ENCODE results near the gene C2CD2L. TPM values are rescaled to one million over a fixed set of nuclear protein-coding genes. Genes with fewer than 3 reads are reported as not detected.

The C2CD2L gene
- total RNA-seq, 3 donors from 2014 or later (not counting 1 experiment from before 2014, with no cell fraction given) = 20.3 to 27.7 (median 25.6) TPM

DNA sequence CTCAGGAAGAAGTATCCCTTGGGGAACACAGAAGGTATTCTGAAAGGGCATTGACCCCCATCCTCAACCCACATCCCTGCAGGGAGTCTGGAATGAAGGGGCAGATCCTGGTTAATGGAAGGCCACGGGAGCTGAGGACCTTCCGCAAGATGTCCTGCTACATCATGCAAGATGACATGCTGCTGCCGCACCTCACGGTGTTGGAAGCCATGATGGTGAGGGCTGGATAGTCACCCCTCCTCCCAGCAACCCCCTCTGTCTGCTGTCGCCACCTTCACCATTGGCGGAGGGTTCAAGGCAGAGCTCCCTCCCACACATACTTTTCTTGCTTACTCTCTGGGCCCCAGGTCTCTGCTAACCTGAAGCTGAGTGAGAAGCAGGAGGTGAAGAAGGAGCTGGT is 47.0 kb downstream of the C2CD2L start:
- ATAC-seq (no peak), DNase-seq (no peak)
- H3K4me1 ChIP-seq (ENCODE audit: control insufficient read depth, insufficient read depth, low read length) = peaks cover 6% of the 10 kb centered on the region
- no peak overlapping the region for H3K4me3 ChIP-seq (ENCODE audit: low read length)
- H3K4me1 Mint-ChIP-seq = peaks cover 0 to 13% of the 10 kb centered on the region in 2 donors
- H3K4me3 Mint-ChIP-seq = no peak overlapping the region
- H3K27me3 Mint-ChIP-seq (ENCODE audit: low read depth in 2 of 2) = peaks cover 36 to 50% of the 10 kb centered on the region in 2 donors
- WGBS (ENCODE audit: insufficient coverage) = 95% methylated on average over 4 of the region's 6 CpGs
- no peaks in the 10 kb centered on the region for H3K9me3 ChIP-seq (ENCODE audit: control insufficient read depth, insufficient read depth, low read length)
- TF ChIP-seq CTCF (IDR thresholded peaks at IDR 0.05) = no peak
- no peaks in the 10 kb centered on the region for H3K36me3 ChIP-seq (ENCODE audit: control insufficient read depth, insufficient read depth, low read length)
- no peak overlapping the region for H3K27ac ChIP-seq (ENCODE audit: low read length)
- peaks cover 11% of the 10 kb centered on the region for H3K27me3 ChIP-seq (ENCODE audit: control insufficient read depth, insufficient read depth, low read length)
- intact Hi-C loops (cut with micrococcal nuclease) = no loop called here
- H3K27ac Mint-ChIP-seq = no peak overlapping the region
- H3K9me3 Mint-ChIP-seq = no peaks in the 10 kb centered on the region
- H3K36me3 Mint-ChIP-seq = no peaks in the 10 kb centered on the region

- Mint-ChIP-seq H3K4me1 (peaks cover 0 to 7% of the 10 kb centered on the region in 2 donors), H3K27ac (no peak overlapping the region), H3K27me3 (ENCODE audit: low read depth in 2 of 2) (peaks cover 33 to 42% of the 10 kb centered on the region in 2 donors), H3K4me3 (no peak overlapping the region), H3K36me3 (no peaks in the 10 kb centered on the region), H3K9me3 (no peaks in the 10 kb centered on the region)
- H3K9me3 ChIP-seq (ENCODE audit: control insufficient read depth, insufficient read depth, low read length) = no peaks in the 10 kb centered on the region
- H3K4me3 ChIP-seq (ENCODE audit: low read length) = no peak overlapping the region
- no peak for ATAC-seq
- intact Hi-C loops (cut with micrococcal nuclease) = no loop called here
- H3K27me3 ChIP-seq (ENCODE audit: control insufficient read depth, insufficient read depth, low read length) = no peaks in the 10 kb centered on the region
- H3K4me1 ChIP-seq (ENCODE audit: control insufficient read depth, insufficient read depth, low read length) = no peaks in the 10 kb centered on the region
- no peak for TF ChIP-seq CTCF (IDR thresholded peaks at IDR 0.05)
- 45% methylated on average over 7 of the region's 8 CpGs for WGBS (ENCODE audit: insufficient coverage)
- H3K27ac ChIP-seq (ENCODE audit: low read length) = no peak overlapping the region
- no peaks in the 10 kb centered on the region for H3K36me3 ChIP-seq (ENCODE audit: control insufficient read depth, insufficient read depth, low read length)
- no peak for DNase-seq
These were observed 48.8 kb downstream of the C2CD2L start for GRCh38 chr11:119155733-119156492.

GRCh38 chr11:119156496-119156895 is 49.4 kb downstream of the C2CD2L start:
- Histone ChIP-seq H3K9me3 (ENCODE audit: control insufficient read depth, insufficient read depth, low read length) (no peaks in the 10 kb centered on the region), H3K4me3 (ENCODE audit: low read length) (no peak overlapping the region), H3K4me1 (ENCODE audit: control insufficient read depth, insufficient read depth, low read length) (no peaks in the 10 kb centered on the region), H3K36me3 (ENCODE audit: control insufficient read depth, insufficient read depth, low read length) (no peaks in the 10 kb centered on the region), H3K27ac (ENCODE audit: low read length) (no peak overlapping the region), H3K27me3 (ENCODE audit: control insufficient read depth, insufficient read depth, low read length) (no peaks in the 10 kb centered on the region)
- Mint-ChIP-seq H3K27me3 (ENCODE audit: low read depth in 2 of 2) (peaks cover 29 to 36% of the 10 kb centered on the region in 2 donors), H3K36me3 (no peaks in the 10 kb centered on the region), H3K4me3 (no peak overlapping the region), H3K4me1 (peaks cover 0 to 7% of the 10 kb centered on the region in 2 donors), H3K27ac (no peak overlapping the region), H3K9me3 (no peaks in the 10 kb centered on the region)
- intact Hi-C loops (cut with micrococcal nuclease) = no loop called here
- no peak for TF ChIP-seq CTCF (IDR thresholded peaks at IDR 0.05)
- DNase-seq = no peak
- 94% methylated on average over 5 of the region's 10 CpGs for WGBS (ENCODE audit: insufficient coverage)
- ATAC-seq = no peak

DNA sequence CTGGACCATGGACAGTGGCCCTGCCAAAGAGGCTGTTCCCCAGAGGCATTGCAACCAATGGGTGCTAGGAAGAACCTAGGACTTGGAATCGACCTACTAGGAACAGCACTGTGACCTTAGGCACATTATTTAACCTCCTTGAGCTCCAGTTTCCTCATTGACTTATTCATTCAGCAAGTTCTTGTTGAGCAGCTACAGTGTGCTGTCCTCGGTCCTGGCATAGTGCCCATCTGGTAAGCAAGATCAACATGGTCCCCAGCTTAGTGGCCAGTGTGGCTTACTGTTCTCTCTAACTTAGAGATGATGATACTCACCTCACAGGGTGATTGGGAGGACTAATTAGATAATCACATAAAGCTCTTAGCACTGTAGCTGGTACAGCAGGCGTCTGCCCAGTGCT is 49.9 kb downstream of the C2CD2L start:
- peaks cover 29 to 30% of the 10 kb centered on the region in 2 donors for H3K27me3 Mint-ChIP-seq (ENCODE audit: low read depth in 2 of 2)
- no peak overlapping the region for H3K4me3 Mint-ChIP-seq
- no peak overlapping the region for H3K27ac ChIP-seq (ENCODE audit: low read length)
- no peaks in the 10 kb centered on the region for H3K27me3 ChIP-seq (ENCODE audit: control insufficient read depth, insufficient read depth, low read length)
- no peak for TF ChIP-seq CTCF (IDR thresholded peaks at IDR 0.05)
- H3K9me3 ChIP-seq (ENCODE audit: control insufficient read depth, insufficient read depth, low read length) = no peaks in the 10 kb centered on the region
- WGBS (ENCODE audit: insufficient coverage) = 68% methylated on average over 2 of the region's 3 CpGs
- H3K9me3 Mint-ChIP-seq = no peaks in the 10 kb centered on the region
- H3K27ac Mint-ChIP-seq = no peak overlapping the region
- DNase-seq = no peak
- no peaks in the 10 kb centered on the region for H3K36me3 Mint-ChIP-seq
- no peak overlapping the region for H3K4me3 ChIP-seq (ENCODE audit: low read length)
- peaks cover 0 to 7% of the 10 kb centered on the region in 2 donors for H3K4me1 Mint-ChIP-seq
- intact Hi-C loops (cut with micrococcal nuclease) = no loop called here
- no peaks in the 10 kb centered on the region for H3K36me3 ChIP-seq (ENCODE audit: control insufficient read depth, insufficient read depth, low read length)
- H3K4me1 ChIP-seq (ENCODE audit: control insufficient read depth, insufficient read depth, low read length) = no peaks in the 10 kb centered on the region
- no peak for ATAC-seq
